GM15510 (cell line): Measurements from ENCODE around the gene SLC38A2.

ENCODE experiments used
- POLR2A ChIP-seq: IDR thresholded peaks from 3 replicates; pipeline ENCODE4 v1.6.1; 2011; ENCODE audit warnings: borderline replicate concordance; ENCODE audit not compliant: insufficient read length; ENCODE audit errors: extremely low read depth

The SLC38A2 gene

GRCh38 chr12:46361667-46362034, 10.9 kb downstream of the SLC38A2 start:
- no peak for TF ChIP-seq POLR2A

- no peak for TF ChIP-seq POLR2A
Measured at GRCh38 chr12:46360908-46361666, 11.5 kb downstream of the SLC38A2 start.

GRCh38 chr12:46360370-46360769, 12.2 kb downstream of the SLC38A2 start:
- TF ChIP-seq POLR2A: no peak

- no peak for TF ChIP-seq POLR2A
Measured at GRCh38 chr12:46359667-46360280, 12.8 kb downstream of the SLC38A2 start.

GRCh38 chr12:46358791-46359666, 13.5 kb downstream of the SLC38A2 start:
- no peak for TF ChIP-seq POLR2A

GRCh38 chr12:46358325-46358700, 14.3 kb downstream of the SLC38A2 start:
- no peak for TF ChIP-seq POLR2A

- no peak for TF ChIP-seq POLR2A
Measured at GRCh38 chr12:46357438-46358324, 14.9 kb downstream of the SLC38A2 start.

- TF ChIP-seq POLR2A: no peak
Measured at GRCh38 chr12:46356655-46357437, 15.7 kb downstream of the SLC38A2 start.

- TF ChIP-seq POLR2A: no peak
Measured at GRCh38 chr12:46354802-46355199, 17.8 kb downstream of the SLC38A2 start.

GRCh38 chr12:46354111-46354801, 18.3 kb downstream of the SLC38A2 start:
- TF ChIP-seq POLR2A: no peak

- no peak for TF ChIP-seq POLR2A
Measured at GRCh38 chr12:46351886-46352650, 20.5 kb downstream of the SLC38A2 start.

GRCh38 chr12:46351138-46351537, 21.4 kb downstream of the SLC38A2 start:
- TF ChIP-seq POLR2A: no peak

GRCh38 chr12:46349253-46349652, 23.3 kb downstream of the SLC38A2 start:
- no peak for TF ChIP-seq POLR2A
